GM20431 (cell line): Measurements from ENCODE around the gene VKORC1.

ENCODE experiments used
- in situ Hi-C: fragments of 300-500 bp; cut with MseI, MboI; formaldehyde crosslinking; loops from one replicate; pipeline ENCODE4 v1.15.0; 2020; ENCODE audit warnings: low sequenced_read_pairs; ENCODE audit not compliant: unreplicated experiment

Gene VKORC1

GRCh38 chr16:31072540-31073141 is 22.0 kb downstream of the VKORC1 start:
- in situ Hi-C loops, result no loop called here

- in situ Hi-C loops, result no loop called here
Observed at GRCh38 chr16:31071861-31072260, 22.7 kb downstream of the VKORC1 start.

- in situ Hi-C loops, result no loop called here
Observed at GRCh38 chr16:31067342-31067741, 27.3 kb downstream of the VKORC1 start.

- in situ Hi-C loops, result no loop called here
Observed at GRCh38 chr16:31064882-31065461, 29.6 kb downstream of the VKORC1 start.

- in situ Hi-C loops, result no loop called here
Observed at GRCh38 chr16:31063843-31064611, 30.6 kb downstream of the VKORC1 start.

GRCh38 chr16:31063495-31063842 is 31.1 kb downstream of the VKORC1 start:
- in situ Hi-C loops, result no loop called here

- in situ Hi-C loops, result no loop called here
Observed at GRCh38 chr16:31061813-31062440, 32.7 kb downstream of the VKORC1 start.

GRCh38 chr16:31061126-31061812 is 33.3 kb downstream of the VKORC1 start:
- in situ Hi-C loops, result no loop called here

GRCh38 chr16:31055613-31056012 is 39.0 kb downstream of the VKORC1 start:
- in situ Hi-C loops, result no loop called here

- in situ Hi-C loops, result no loop called here
Observed at GRCh38 chr16:31052114-31052513, 42.5 kb downstream of the VKORC1 start.

GRCh38 chr16:31050280-31051030 is 44.1 kb downstream of the VKORC1 start:
- in situ Hi-C loops, result no loop called here

GRCh38 chr16:31043898-31044481 is 50.6 kb downstream of the VKORC1 start:
- in situ Hi-C loops, result no loop called here

GRCh38 chr16:31043352-31043751 is 51.2 kb downstream of the VKORC1 start:
- in situ Hi-C loops, result no loop called here

GRCh38 chr16:31042866-31043265 is 51.7 kb downstream of the VKORC1 start:
- in situ Hi-C loops, result no loop called here
